HCT116 (cell line): ENCODE data around the gene TAS1R2. TPM values are rescaled to one million over a fixed set of nuclear protein-coding genes. Genes with fewer than 3 reads are reported as not detected.

ENCODE experiments used
- ATAC-seq: fragments of 200-7000 bp; cut with Tn5 transposase; 2 replicates; pipeline ENCODE4 v1.9.1; 2020; ENCODE audit warnings: mild to moderate bottlenecking, moderate library complexity
- BruUV-seq: library from RNA; stranded (reverse); fragments of 400-500 nt; replicated peaks from 2 replicates; lab custom pipeline; 2021; lab: Mats Ljungman, UMichigan
- CTCF ChIA-PET: fragments of 300-600 bp; sonication (Branson Sonifier 250); formaldehyde crosslinking; loops from one replicate; lab custom pipeline; 2021; ENCODE audit warnings: antibody characterized with exemption; lab: Charles Lee
- POLR2A ChIA-PET: fragments of 300-600, 350-600 bp; sonication (Branson Sonifier 250); formaldehyde crosslinking; loops from one replicate; lab custom pipeline; 2021; ENCODE audit warnings: antibody characterized with exemption; lab: Charles Lee
- RAD21 ChIA-PET, 2 experiments: fragments of 300-600 bp; sonication (Branson Sonifier 250); formaldehyde crosslinking; loops; one replicate each; lab custom pipeline; 2023; ENCODE audit warnings: low total read pairs in 2 of 2; ENCODE audit not compliant: uncharacterized antibody in 2 of 2, unreplicated experiment in 2 of 2, low non-redundant PET in 1 of 2; lab: Charles Lee
- DNase-seq: peaks from one replicate; pipeline ENCODE4 v3.0.0-alpha.2; 2010; ENCODE audit warnings: low read depth, low spot score
- H2AFZ ChIP-seq: fragments of 200-600 bp; shearing (Covaris generic), sonication (generic); 2 replicates; pipeline ENCODE4 v1.6.1; 2017; ENCODE audit warnings: low read depth, mixed run types, mixed read lengths, antibody characterized with exemption, low read length; ENCODE audit not compliant: poor library complexity, severe bottlenecking
- H3K27ac ChIP-seq: 2 replicates; pipeline ENCODE4 v1.5.1; 2012; ENCODE audit warnings: low read depth, low read length
- H3K27me3 ChIP-seq: fragments of 200-600 bp; sonication (generic); 2 replicates; pipeline ENCODE4 v1.6.1; 2016; ENCODE audit warnings: mixed run types, low read length, mixed read lengths; ENCODE audit not compliant: insufficient read depth
- H3K36me3 ChIP-seq, 2 experiments: fragments of 200-500 bp in 1 of 2; fragments of 200-600 bp in 1 of 2; sonication (Bioruptor generic) in 1 of 2; sonication (generic) in 1 of 2; 2 replicates each; pipeline versions ENCODE4 v1.5.1 to v1.6.1; 2014 to 2016; ENCODE audit warnings: low read length in 2 of 2, inconsistent platforms in 1 of 2, mixed read lengths in 1 of 2, mixed run types in 1 of 2; ENCODE audit not compliant: insufficient read depth in 2 of 2, control insufficient read depth in 1 of 2
- H3K4me1 ChIP-seq, 2 experiments: fragments of 200-600 bp in 1 of 2; sonication (generic) in 1 of 2; 2 replicates each; pipeline versions ENCODE4 v1.5.1 to v1.6.1; 2012 to 2017; ENCODE audit warnings: low read length in 2 of 2, inconsistent platforms in 1 of 2, mild to moderate bottlenecking in 1 of 2, mixed read lengths in 1 of 2, mixed run types in 1 of 2, moderate library complexity in 1 of 2; ENCODE audit not compliant: insufficient read depth in 2 of 2, control insufficient read depth in 1 of 2
- H3K4me2 ChIP-seq: fragments of 200-600 bp; sonication (generic); 2 replicates; pipeline ENCODE4 v1.6.1; 2017; ENCODE audit warnings: mixed run types, low read length, mixed read lengths
- H3K4me3 ChIP-seq, 2 experiments: fragments of 200-600 bp in 1 of 2; sonication (generic) in 1 of 2; replicated peaks in 1 of 2; 2 replicates each; pipeline ENCODE4 v1.5.1; 2011 to 2016; ENCODE audit warnings: low read length in 2 of 2, control low read depth in 1 of 2, low read depth in 1 of 2, mild to moderate bottlenecking in 1 of 2, mixed read lengths in 1 of 2, mixed run types in 1 of 2
- H3K79me2 ChIP-seq: fragments of 200-600 bp; sonication (generic); 2 replicates; pipeline ENCODE4 v1.6.1; 2017; ENCODE audit warnings: mild to moderate bottlenecking, mixed run types, low read length, moderate library complexity, mixed read lengths; ENCODE audit not compliant: insufficient read depth
- H3K9ac ChIP-seq: fragments of 200-600 bp; sonication (generic); 2 replicates; pipeline ENCODE4 v1.6.1; 2016; ENCODE audit warnings: low read length, mixed read lengths
- H3K9me2 ChIP-seq: fragments of 200-600 bp; sonication (generic), shearing (Covaris generic); 2 replicates; pipeline ENCODE4 v1.6.1; 2017; ENCODE audit warnings: mixed run types, mild to moderate bottlenecking, moderate library complexity; ENCODE audit not compliant: insufficient read depth
- H3K9me3 ChIP-seq, 2 experiments: fragments of 200-500 bp in 1 of 2; fragments of 200-600 bp in 1 of 2; sonication (Bioruptor generic) in 1 of 2; sonication (generic) in 1 of 2; 2 replicates each; pipeline ENCODE4 v1.6.1; 2014 to 2017; ENCODE audit warnings: low read length in 2 of 2, mixed read lengths in 2 of 2, inconsistent platforms in 1 of 2, low read depth in 1 of 2, mild to moderate bottlenecking in 1 of 2, mixed run types in 1 of 2, moderate library complexity in 1 of 2; ENCODE audit not compliant: control insufficient read depth in 1 of 2, insufficient read depth in 1 of 2
- H4K20me1 ChIP-seq: fragments of 200-600 bp; sonication (generic), shearing (Covaris generic); 2 replicates; pipeline ENCODE4 v1.6.1; 2017; ENCODE audit warnings: mixed run types, mild to moderate bottlenecking, moderate library complexity; ENCODE audit not compliant: insufficient read depth
- ATF3 ChIP-seq: IDR thresholded peaks from 2 replicates; pipeline ENCODE4 v1.6.1; 2012
- CBX3 ChIP-seq: IDR thresholded peaks from 2 replicates; pipeline ENCODE4 v1.6.1; 2012; ENCODE audit warnings: low read depth
- CEBPB ChIP-seq: IDR thresholded peaks from 2 replicates; pipeline ENCODE4 v1.6.1; 2012; ENCODE audit warnings: low read depth
- EGR1 ChIP-seq: IDR thresholded peaks from 2 replicates; pipeline ENCODE4 v1.6.1; 2012; ENCODE audit warnings: low read depth
- ELF1 ChIP-seq: IDR thresholded peaks from 2 replicates; pipeline ENCODE4 v1.6.1; 2012; ENCODE audit warnings: low read depth, borderline replicate concordance
- EZH2phosphoT487 ChIP-seq: fragments of 200-600 bp; IDR thresholded peaks from 2 replicates; pipeline ENCODE4 v1.6.1; 2018; ENCODE audit warnings: antibody characterized with exemption, borderline replicate concordance
- FOSL1 ChIP-seq: IDR thresholded peaks from 2 replicates; pipeline ENCODE4 v1.6.1; 2012; ENCODE audit warnings: low read depth
- JUND ChIP-seq: IDR thresholded peaks from 2 replicates; pipeline ENCODE4 v1.6.1; 2012
- POLR2A ChIP-seq: IDR thresholded peaks from 2 replicates; pipeline ENCODE4 v1.7.0; 2011; ENCODE audit warnings: borderline replicate concordance; ENCODE audit not compliant: insufficient read depth, insufficient read length; ENCODE audit errors: extremely low read depth
- POLR2AphosphoS5 ChIP-seq: IDR thresholded peaks from 2 replicates; pipeline ENCODE4 v1.6.1; 2011; ENCODE audit warnings: mild to moderate bottlenecking, low read depth, low read length, moderate library complexity
- SP1 ChIP-seq: IDR thresholded peaks from 2 replicates; pipeline ENCODE4 v1.6.1; 2012; ENCODE audit warnings: low read depth
- SRF ChIP-seq: IDR thresholded peaks from 2 replicates; pipeline ENCODE4 v1.6.1; 2012; ENCODE audit warnings: low read depth
- TCF7L2 ChIP-seq: IDR thresholded peaks from 2 replicates; pipeline ENCODE4 v1.7.0; 2011; ENCODE audit warnings: borderline replicate concordance, inconsistent platforms; ENCODE audit not compliant: insufficient read depth, insufficient read length; ENCODE audit errors: extremely low read depth
- YY1 ChIP-seq: IDR thresholded peaks from 2 replicates; pipeline ENCODE4 v1.6.1; 2011; ENCODE audit warnings: low read length, low read depth, moderate library complexity, mild to moderate bottlenecking; ENCODE audit not compliant: insufficient replicate concordance; ENCODE audit errors: extremely low read depth
- ZBTB33 ChIP-seq: IDR thresholded peaks from 2 replicates; pipeline ENCODE4 v1.6.1; 2011; ENCODE audit warnings: mild to moderate bottlenecking, low read length, moderate library complexity; ENCODE audit not compliant: insufficient replicate concordance; ENCODE audit errors: extremely low read depth
- ZFX ChIP-seq: fragments of 450-650 bp; IDR thresholded peaks from 2 replicates; pipeline ENCODE4 v1.6.1; 2017
- intact Hi-C: fragments of 100-400 bp; cut with micrococcal nuclease; formaldehyde crosslinking; loops from 2 replicates; pipeline ENCODE4 v1.10.0; 2022
- total RNA-seq: library from RNA; stranded (reverse); gene quantifications from one replicate; pipeline ENCODE4 v1.2.1, GENCODE V29; 2021; ENCODE audit not compliant: unreplicated experiment
- TF ChIP-seq, protein P1 (sequence below): IDR thresholded peaks from 2 replicates; pipeline ENCODE4 v1.6.1; 2012
- TF ChIP-seq, protein P2 (sequence below), 3 experiments: fragments of 200-600 bp in 1 of 3; sonication (generic) in 1 of 3; IDR thresholded peaks in 2 of 3; conservative IDR thresholded peaks in 1 of 3; 2 replicates each; pipeline ENCODE4 v1.5.1; 2012 to 2017; ENCODE audit warnings: low read depth in 2 of 3, low read length in 2 of 3, antibody characterized with exemption in 1 of 3, borderline replicate concordance in 1 of 3, control low read depth in 1 of 3, mild to moderate bottlenecking in 1 of 3, mixed read lengths in 1 of 3, mixed run types in 1 of 3, moderate library complexity in 1 of 3; ENCODE audit not compliant: insufficient read depth in 1 of 3
- TF ChIP-seq, protein P3 (sequence below): IDR thresholded peaks from 2 replicates; pipeline ENCODE4 v1.6.1; 2012; ENCODE audit warnings: low read depth

Gene TAS1R2
- total RNA-seq, 1 experiment from 2014 or later = not detected

GRCh38 chr1:18814425-18814824 lies 45.0 kb downstream of the TAS1R2 start:
- no peak overlapping the region for H3K4me2 ChIP-seq
- no peak overlapping the region for H3K4me3 ChIP-seq
- no peak overlapping the region for H2AFZ ChIP-seq
- no peaks in the 10 kb centered on the region for H3K79me2 ChIP-seq
- no peak for DNase-seq
- no peak overlapping the region for H3K27ac ChIP-seq
- TF ChIP-seq EGR1 = no peak
- TF ChIP-seq EZH2phosphoT487 = no peak
- no peak for TF ChIP-seq CBX3
- no peak for TF ChIP-seq ELF1
- no peak for TF ChIP-seq YY1
- no peak for TF ChIP-seq SRF
- no peak for TF ChIP-seq TCF7L2
- TF ChIP-seq JUND = no peak
- no peak for TF ChIP-seq CEBPB
- no peak for TF ChIP-seq POLR2AphosphoS5
- no peak for TF ChIP-seq FOSL1
- TF ChIP-seq ZFX = no peak
- TF ChIP-seq POLR2A = no peak
- TF ChIP-seq, protein P1, sequence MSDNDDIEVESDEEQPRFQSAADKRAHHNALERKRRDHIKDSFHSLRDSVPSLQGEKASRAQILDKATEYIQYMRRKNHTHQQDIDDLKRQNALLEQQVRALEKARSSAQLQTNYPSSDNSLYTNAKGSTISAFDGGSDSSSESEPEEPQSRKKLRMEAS = no peak
- TF ChIP-seq, protein P2, sequence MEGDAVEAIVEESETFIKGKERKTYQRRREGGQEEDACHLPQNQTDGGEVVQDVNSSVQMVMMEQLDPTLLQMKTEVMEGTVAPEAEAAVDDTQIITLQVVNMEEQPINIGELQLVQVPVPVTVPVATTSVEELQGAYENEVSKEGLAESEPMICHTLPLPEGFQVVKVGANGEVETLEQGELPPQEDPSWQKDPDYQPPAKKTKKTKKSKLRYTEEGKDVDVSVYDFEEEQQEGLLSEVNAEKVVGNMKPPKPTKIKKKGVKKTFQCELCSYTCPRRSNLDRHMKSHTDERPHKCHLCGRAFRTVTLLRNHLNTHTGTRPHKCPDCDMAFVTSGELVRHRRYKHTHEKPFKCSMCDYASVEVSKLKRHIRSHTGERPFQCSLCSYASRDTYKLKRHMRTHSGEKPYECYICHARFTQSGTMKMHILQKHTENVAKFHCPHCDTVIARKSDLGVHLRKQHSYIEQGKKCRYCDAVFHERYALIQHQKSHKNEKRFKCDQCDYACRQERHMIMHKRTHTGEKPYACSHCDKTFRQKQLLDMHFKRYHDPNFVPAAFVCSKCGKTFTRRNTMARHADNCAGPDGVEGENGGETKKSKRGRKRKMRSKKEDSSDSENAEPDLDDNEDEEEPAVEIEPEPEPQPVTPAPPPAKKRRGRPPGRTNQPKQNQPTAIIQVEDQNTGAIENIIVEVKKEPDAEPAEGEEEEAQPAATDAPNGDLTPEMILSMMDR (IDR thresholded peaks at IDR 0.05 in 2 of 3, conservative IDR thresholded peaks at IDR 0.05 in 1 of 3; ENCODE audit: borderline replicate concordance in 1 of 3, insufficient read depth in 1 of 3, low read depth in 2 of 3, low read length in 2 of 3) = no peak
- no peak for TF ChIP-seq ZBTB33
- no peak for TF ChIP-seq ATF3
- TF ChIP-seq, protein P3, sequence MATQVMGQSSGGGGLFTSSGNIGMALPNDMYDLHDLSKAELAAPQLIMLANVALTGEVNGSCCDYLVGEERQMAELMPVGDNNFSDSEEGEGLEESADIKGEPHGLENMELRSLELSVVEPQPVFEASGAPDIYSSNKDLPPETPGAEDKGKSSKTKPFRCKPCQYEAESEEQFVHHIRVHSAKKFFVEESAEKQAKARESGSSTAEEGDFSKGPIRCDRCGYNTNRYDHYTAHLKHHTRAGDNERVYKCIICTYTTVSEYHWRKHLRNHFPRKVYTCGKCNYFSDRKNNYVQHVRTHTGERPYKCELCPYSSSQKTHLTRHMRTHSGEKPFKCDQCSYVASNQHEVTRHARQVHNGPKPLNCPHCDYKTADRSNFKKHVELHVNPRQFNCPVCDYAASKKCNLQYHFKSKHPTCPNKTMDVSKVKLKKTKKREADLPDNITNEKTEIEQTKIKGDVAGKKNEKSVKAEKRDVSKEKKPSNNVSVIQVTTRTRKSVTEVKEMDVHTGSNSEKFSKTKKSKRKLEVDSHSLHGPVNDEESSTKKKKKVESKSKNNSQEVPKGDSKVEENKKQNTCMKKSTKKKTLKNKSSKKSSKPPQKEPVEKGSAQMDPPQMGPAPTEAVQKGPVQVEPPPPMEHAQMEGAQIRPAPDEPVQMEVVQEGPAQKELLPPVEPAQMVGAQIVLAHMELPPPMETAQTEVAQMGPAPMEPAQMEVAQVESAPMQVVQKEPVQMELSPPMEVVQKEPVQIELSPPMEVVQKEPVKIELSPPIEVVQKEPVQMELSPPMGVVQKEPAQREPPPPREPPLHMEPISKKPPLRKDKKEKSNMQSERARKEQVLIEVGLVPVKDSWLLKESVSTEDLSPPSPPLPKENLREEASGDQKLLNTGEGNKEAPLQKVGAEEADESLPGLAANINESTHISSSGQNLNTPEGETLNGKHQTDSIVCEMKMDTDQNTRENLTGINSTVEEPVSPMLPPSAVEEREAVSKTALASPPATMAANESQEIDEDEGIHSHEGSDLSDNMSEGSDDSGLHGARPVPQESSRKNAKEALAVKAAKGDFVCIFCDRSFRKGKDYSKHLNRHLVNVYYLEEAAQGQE = no peak
- TF ChIP-seq SP1 = no peak
- no peaks in the 10 kb centered on the region for H4K20me1 ChIP-seq
- no peak for ATAC-seq
- no peaks in the 10 kb centered on the region for H3K9me2 ChIP-seq
- intact Hi-C loops = no loop called here
- no peaks in the 10 kb centered on the region for H3K9me3 ChIP-seq
- no peaks in the 10 kb centered on the region for H3K36me3 ChIP-seq
- no peaks in the 10 kb centered on the region for H3K4me1 ChIP-seq
- ChIA-PET RAD21 (no interaction called here), CTCF (interaction anchor here (1.5 kb wide), 1 partner anchor 217 kb away, joined by 4 read pairs; no protein-coding TSS in a partner anchor), POLR2A (no interaction called here)
- no peaks in the 10 kb centered on the region for H3K27me3 ChIP-seq
- H3K9ac ChIP-seq = no peak overlapping the region
- BruUV-seq = no TSS peak
